Lung (tissue), 12 donors: ENCODE measurements around the gene BPIFB6. TPM values are rescaled to one million over a fixed set of nuclear protein-coding genes. Genes with fewer than 3 reads are reported as not detected.

ENCODE experiments used
- ATAC-seq: fragments of 200-7000 bp; cut with Tn5 transposase; one replicate; pipeline ENCODE4 v1.9.1; 2020; ENCODE audit warnings: moderate number of reproducible peaks; ENCODE audit not compliant: insufficient read depth, low FRiP score
- DNase-seq, 3 donors: peaks; one replicate each; pipeline ENCODE4 v3.0.0-alpha.2; 2013 to 2017
- H3K27ac ChIP-seq, 2 donors: one replicate each; pipeline ENCODE4 v1.5.1; 2013; ENCODE audit warnings: mild to moderate bottlenecking in 2 of 2, moderate library complexity in 2 of 2, control low read depth in 1 of 2, inconsistent platforms in 1 of 2, low read depth in 1 of 2, low read length in 1 of 2
- H3K27me3 ChIP-seq, 3 donors: one replicate each; pipeline ENCODE4 v1.5.1; 2013; ENCODE audit warnings: low read length in 2 of 3; ENCODE audit not compliant: control insufficient read depth in 3 of 3, insufficient read depth in 3 of 3
- H3K36me3 ChIP-seq, 4 donors: one replicate each; pipeline ENCODE4 v1.5.1; 2013; ENCODE audit warnings: low read length in 4 of 4, mild to moderate bottlenecking in 1 of 4, moderate library complexity in 1 of 4; ENCODE audit not compliant: control insufficient read depth in 4 of 4, insufficient read depth in 4 of 4
- H3K4me1 ChIP-seq, 5 donors: one replicate each; pipeline ENCODE4 v1.5.1; 2013; ENCODE audit warnings: low read length in 5 of 5, mild to moderate bottlenecking in 2 of 5, moderate library complexity in 1 of 5; ENCODE audit not compliant: control insufficient read depth in 5 of 5, insufficient read depth in 5 of 5
- H3K4me3 ChIP-seq: one replicate; pipeline ENCODE4 v1.5.1; 2013; ENCODE audit warnings: mild to moderate bottlenecking, control low read depth, moderate library complexity
- H3K9ac ChIP-seq, 2 donors: one replicate each; pipeline ENCODE4 v1.5.1; 2013; ENCODE audit warnings: low read length in 2 of 2, control low read depth in 1 of 2; ENCODE audit not compliant: insufficient read depth in 1 of 2
- H3K9me3 ChIP-seq, 4 donors: one replicate each; pipeline ENCODE4 v1.5.1; 2013; ENCODE audit warnings: low read length in 3 of 4, mild to moderate bottlenecking in 1 of 4, moderate library complexity in 1 of 4; ENCODE audit not compliant: control insufficient read depth in 4 of 4, insufficient read depth in 3 of 4
- WGBS, 2 donors: extraction: QIAGEN DNeasy Blood & Tissue Kit; methylation state at CpG; one replicate each; pipeline ENCODE4 v1.1.7; 2013; 5-methylcytosine and 5-hydroxymethylcytosine counted together
- polyA plus RNA-seq, 2 donors: library from polyadenylated mRNA; stranded (reverse); fragments of 200-250 nt; gene quantifications; one replicate each; pipeline ENCODE4 v1.2.1, GENCODE V29; 2013
- total RNA-seq, 2 donors: library from RNA; depleted of rRNA in 1 of 2; stranded (reverse); fragments of >200 nt in 1 of 2; gene quantifications; one replicate each; pipeline ENCODE4 v1.2.1, GENCODE V29; 2014 to 2021
- TF ChIP-seq, protein P1 (sequence below): IDR thresholded peaks from 2 replicates; pipeline ENCODE4 v1.5.1; 2012; ENCODE audit warnings: mild to moderate bottlenecking; ENCODE audit errors: control extremely low read depth, extremely low read depth
- donor health status: control.
- donor health status: control.
- donor health status: Bipolar disorder and iron deficiency.
- donor health status: healthy.
- donor health status: DM: yes; HTN: yes; CAD: no.

The BPIFB6 gene
- total and polyA plus RNA-seq, 4 donors: not detected

- no peaks in the 10 kb centered on the region for H3K36me3 ChIP-seq
- 82 to 86% methylated on average over 23 to 25 of the region's 25 CpGs for whole genome bisulfite sequencing, 2 donors
- peaks cover 0 to 3% (median 0%) of the 10 kb centered on the region in 3 donors for H3K27me3 ChIP-seq
- no peak within 1 kb of the TSS for H3K9ac ChIP-seq
- no peak within 1 kb of the TSS for H3K4me3 ChIP-seq
- ATAC-seq (no peak), DNase-seq (no peak)
- no peaks in the 10 kb centered on the region for H3K9me3 ChIP-seq
- no peaks in the 10 kb centered on the region for H3K4me1 ChIP-seq
- TF ChIP-seq, protein P1, sequence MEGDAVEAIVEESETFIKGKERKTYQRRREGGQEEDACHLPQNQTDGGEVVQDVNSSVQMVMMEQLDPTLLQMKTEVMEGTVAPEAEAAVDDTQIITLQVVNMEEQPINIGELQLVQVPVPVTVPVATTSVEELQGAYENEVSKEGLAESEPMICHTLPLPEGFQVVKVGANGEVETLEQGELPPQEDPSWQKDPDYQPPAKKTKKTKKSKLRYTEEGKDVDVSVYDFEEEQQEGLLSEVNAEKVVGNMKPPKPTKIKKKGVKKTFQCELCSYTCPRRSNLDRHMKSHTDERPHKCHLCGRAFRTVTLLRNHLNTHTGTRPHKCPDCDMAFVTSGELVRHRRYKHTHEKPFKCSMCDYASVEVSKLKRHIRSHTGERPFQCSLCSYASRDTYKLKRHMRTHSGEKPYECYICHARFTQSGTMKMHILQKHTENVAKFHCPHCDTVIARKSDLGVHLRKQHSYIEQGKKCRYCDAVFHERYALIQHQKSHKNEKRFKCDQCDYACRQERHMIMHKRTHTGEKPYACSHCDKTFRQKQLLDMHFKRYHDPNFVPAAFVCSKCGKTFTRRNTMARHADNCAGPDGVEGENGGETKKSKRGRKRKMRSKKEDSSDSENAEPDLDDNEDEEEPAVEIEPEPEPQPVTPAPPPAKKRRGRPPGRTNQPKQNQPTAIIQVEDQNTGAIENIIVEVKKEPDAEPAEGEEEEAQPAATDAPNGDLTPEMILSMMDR: no peak
- no peak within 1 kb of the TSS for H3K27ac ChIP-seq
Observed at GRCh38 chr20:33053291-33054106, 22.1 kb downstream of the BPIFB6 start, which contains the start of gene BPIFB3. BPIFB3 (plus strand) TSS chr20:33053903; CDS start chr20:33055436, 1,533 bp downstream.

- H3K4me3 ChIP-seq: no peak overlapping the region
- TF ChIP-seq, protein P1: no peak
- H3K27me3 ChIP-seq: peaks cover 0 to 3% (median 0%) of the 10 kb centered on the region in 3 donors
- ATAC-seq: no peak
- no peak overlapping the region for H3K27ac ChIP-seq
- no peak overlapping the region for H3K9ac ChIP-seq
- H3K9me3 ChIP-seq: no peaks in the 10 kb centered on the region
- no peaks in the 10 kb centered on the region for H3K4me1 ChIP-seq
- DNase-seq: no peak
- H3K36me3 ChIP-seq: no peaks in the 10 kb centered on the region
- 83 to 90% methylated on average over 7 of the region's 7 CpGs for WGBS, 2 donors
Observed at GRCh38 chr20:33054381-33054780, 22.9 kb downstream of the BPIFB6 start.

GRCh38 chr20:33054791-33055190 is 23.3 kb downstream of the BPIFB6 start:
- TF ChIP-seq, protein P1: no peak
- no peak for ATAC-seq
- 85 to 87% methylated on average over 2 of the region's 2 CpGs for WGBS, 2 donors

More at GRCh38 chr20:33054791-33055190, 23.3 kb downstream of the BPIFB6 start:
- H3K27me3 ChIP-seq: peaks cover 0 to 3% (median 0%) of the 10 kb centered on the region in 3 donors
- H3K4me3 ChIP-seq: no peak overlapping the region
- no peaks in the 10 kb centered on the region for H3K4me1 ChIP-seq
- H3K9ac ChIP-seq: no peak overlapping the region
- no peaks in the 10 kb centered on the region for H3K36me3 ChIP-seq
- H3K27ac ChIP-seq: no peak overlapping the region
- peaks cover 0 to 2% (median 0%) of the 10 kb centered on the region in 4 donors for H3K9me3 ChIP-seq
- DNase-seq: no peak
